HG03159 (cell line): ENCODE measurements around the gene SPATA19.

ENCODE experiments used
- ATAC-seq: cut with Tn5 transposase; IDR thresholded peaks from one replicate; pipeline ENCODE4 v1.9.1; 2021; ENCODE audit warnings: mild to moderate bottlenecking, moderate library complexity; ENCODE audit not compliant: unreplicated experiment

Gene SPATA19

GRCh38 chr11:133835593-133836548 lies 9.4 kb downstream of the SPATA19 start:
- no peak for ATAC-seq

- ATAC-seq, result peak; percentile 91
These were observed 10.4 kb downstream of the SPATA19 start for GRCh38 chr11:133834682-133835592.

GRCh38 chr11:133833898-133834681 lies 11.2 kb downstream of the SPATA19 start:
- no peak for ATAC-seq

GRCh38 chr11:133832991-133833897 lies 12.1 kb downstream of the SPATA19 start:
- ATAC-seq, result no peak

GRCh38 chr11:133832096-133832990 lies 13.0 kb downstream of the SPATA19 start:
- ATAC-seq, result no peak

- no peak for ATAC-seq
These were observed 14.1 kb downstream of the SPATA19 start for GRCh38 chr11:133830931-133831907.

- no peak for ATAC-seq
These were observed 15.7 kb downstream of the SPATA19 start for GRCh38 chr11:133829566-133829965.

- ATAC-seq, result no peak
These were observed 16.4 kb downstream of the SPATA19 start for GRCh38 chr11:133828871-133829270.

GRCh38 chr11:133827556-133827955 lies 17.8 kb downstream of the SPATA19 start:
- no peak for ATAC-seq

- no peak for ATAC-seq
These were observed 18.4 kb downstream of the SPATA19 start for GRCh38 chr11:133826866-133827265.

GRCh38 chr11:133825666-133826065 lies 19.6 kb downstream of the SPATA19 start:
- ATAC-seq, result no peak

- ATAC-seq, result no peak
These were observed 20.2 kb downstream of the SPATA19 start for GRCh38 chr11:133825156-133825555.

- no peak for ATAC-seq
These were observed 20.7 kb downstream of the SPATA19 start for GRCh38 chr11:133824593-133824992.

GRCh38 chr11:133823614-133824013 lies 21.7 kb downstream of the SPATA19 start:
- ATAC-seq, result no peak

GRCh38 chr11:133823211-133823610 lies 22.1 kb downstream of the SPATA19 start:
- ATAC-seq, result no peak

GRCh38 chr11:133821776-133822175 lies 23.5 kb downstream of the SPATA19 start:
- ATAC-seq, result peak; percentile 78

- no peak for ATAC-seq
These were observed 25.5 kb downstream of the SPATA19 start for GRCh38 chr11:133819746-133820315.
